GM21390 (cell line): ENCODE results near the gene C2CD5.

Source experiments
- ATAC-seq: cut with Tn5 transposase; IDR thresholded peaks from one replicate; pipeline ENCODE4 v1.9.1; 2021; ENCODE audit not compliant: unreplicated experiment

The C2CD5 gene

GRCh38 chr12:22431693-22432251, 112.6 kb downstream of the C2CD5 start:
- no peak for ATAC-seq

GRCh38 chr12:22416801-22417200, 127.5 kb downstream of the C2CD5 start:
- ATAC-seq, result no peak

- no peak for ATAC-seq
These were observed 128.7 kb downstream of the C2CD5 start for GRCh38 chr12:22415342-22416309.

- no peak for ATAC-seq
These were observed 129.6 kb downstream of the C2CD5 start for GRCh38 chr12:22414742-22415141.

- ATAC-seq, result no peak
These were observed 130.8 kb downstream of the C2CD5 start for GRCh38 chr12:22413592-22413991.

- no peak for ATAC-seq
These were observed 131.8 kb downstream of the C2CD5 start for GRCh38 chr12:22412581-22412980.

- ATAC-seq, result no peak
These were observed 133.9 kb downstream of the C2CD5 start for GRCh38 chr12:22410486-22410885.

- peak; percentile 99 for ATAC-seq
These were observed 134.8 kb downstream of the C2CD5 start for GRCh38 chr12:22409377-22410164.

- ATAC-seq, result no peak
These were observed 135.5 kb downstream of the C2CD5 start for GRCh38 chr12:22408610-22409376.

GRCh38 chr12:22407397-22407796, 136.9 kb downstream of the C2CD5 start:
- no peak for ATAC-seq

GRCh38 chr12:22406627-22407026, 137.7 kb downstream of the C2CD5 start:
- ATAC-seq, result no peak

- ATAC-seq, result no peak
These were observed 144.7 kb downstream of the C2CD5 start for GRCh38 chr12:22399464-22400180.
